ENCODE results near the gene DDX31. TPM values are rescaled to one million over a fixed set of nuclear protein-coding genes. Genes with fewer than 3 reads are reported as not detected.

The DDX31 gene
- total RNA-seq, 2 experiments from 2014 or later: 20.9 to 22.8 TPM

- POLR2A ChIA-PET: interaction anchor here (0.6 to 4.3 kb wide), 8 partner anchors 8 to 99 kb away, joined by 3 to 21 read pairs (median 4); no protein-coding TSS in a partner anchor
- peaks cover 35% of the 10 kb centered on the region for H3K36me3 Mint-ChIP-seq (ENCODE audit: low read depth)
- no peaks in the 10 kb centered on the region for H3K9me3 Mint-ChIP-seq
- CTCF ChIA-PET: interaction anchor here (1.0 to 1.4 kb wide), 5 partner anchors 22 to 472 kb away, joined by 3 to 5 read pairs (median 3); no protein-coding TSS in a partner anchor
- no peak for DNase-seq
- H3K27me3 Mint-ChIP-seq: no peaks in the 10 kb centered on the region
- intact Hi-C loops (cut with micrococcal nuclease): no loop called here
- H3K4me3 Mint-ChIP-seq: peak overlapping the region; percentile 88
- H3K27ac Mint-ChIP-seq: peak overlapping the region; percentile 92
- TF ChIP-seq CTCF (IDR thresholded peaks at IDR 0.05): no peak
- no peak for ATAC-seq
- H3K4me1 Mint-ChIP-seq (ENCODE audit: low read depth): peaks cover 47% of the 10 kb centered on the region
These were observed 2.0 kb upstream of the DDX31 start for GRCh38 chr9:132671620-132672412.

DNA sequence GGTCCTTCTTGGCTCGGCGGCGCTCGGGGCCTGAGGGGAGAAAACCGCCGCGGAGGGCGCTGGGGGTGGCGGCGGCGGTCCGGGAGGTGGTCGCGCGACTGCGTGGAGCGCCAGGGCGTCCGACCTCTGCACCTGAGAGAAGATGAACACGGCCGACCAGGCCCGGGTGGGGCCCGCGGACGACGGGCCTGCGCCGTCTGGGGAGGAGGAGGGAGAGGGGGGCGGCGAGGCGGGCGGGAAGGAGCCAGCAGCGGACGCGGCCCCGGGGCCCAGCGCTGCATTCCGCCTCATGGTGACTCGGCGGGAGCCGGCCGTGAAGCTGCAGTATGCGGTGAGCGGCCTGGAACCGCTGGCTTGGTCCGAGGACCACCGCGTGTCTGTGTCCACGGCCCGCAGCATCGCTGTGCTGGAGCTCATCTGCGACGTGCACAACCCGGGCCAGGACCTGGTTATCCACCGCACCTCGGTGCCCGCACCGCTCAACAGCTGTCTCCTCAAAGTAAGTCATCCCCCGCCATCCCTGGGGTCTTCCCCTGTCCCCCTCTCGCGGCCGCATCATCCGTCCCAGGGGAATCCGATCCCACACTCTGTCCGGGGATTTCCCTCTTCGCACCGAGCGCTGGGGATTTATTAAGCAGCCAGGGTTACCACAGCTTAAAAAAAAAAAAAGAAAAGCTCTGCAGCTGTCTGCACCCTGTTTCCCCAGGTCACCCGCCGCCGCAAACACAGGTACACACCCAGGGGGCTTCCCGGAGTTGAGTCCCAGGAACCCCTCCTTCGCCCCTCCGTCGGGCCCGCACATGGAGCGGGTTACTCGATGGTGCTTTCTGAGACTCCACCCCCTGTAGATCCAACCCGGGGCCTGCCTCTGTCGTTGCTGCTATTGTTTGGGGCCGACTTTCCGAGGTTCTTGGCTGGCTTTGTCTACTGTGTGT lies 941 bp upstream of the DDX31 start, which contains the start of gene GTF3C4:
TSS of gene GTF3C4 (plus strand) at position 8 of the 935 bp plus-strand sequence. CDS start at position 143, 135 bp downstream.
- DNase-seq: peak; percentile 68
- peaks cover 36% of the 10 kb centered on the region for H3K36me3 Mint-ChIP-seq (ENCODE audit: low read depth)
- ChIA-PET CTCF (interaction anchor here (1.1 to 2.1 kb wide), 6 partner anchors 26 to 232 kb away, joined by 3 to 12 read pairs (median 4); no protein-coding TSS in a partner anchor), POLR2A (interaction anchor here (0.6 to 4.3 kb wide), 16 partner anchors 9 to 430 kb away, joined by 3 to 21 read pairs (median 4); no protein-coding TSS in a partner anchor)
- peak; percentile 69 for ATAC-seq
- no peaks in the 10 kb centered on the region for H3K9me3 Mint-ChIP-seq
- peak within 1 kb of the TSS; percentile 92 for H3K27ac Mint-ChIP-seq
- no peak for TF ChIP-seq CTCF (IDR thresholded peaks at IDR 0.05)
- peaks cover 50% of the 10 kb centered on the region for H3K4me1 Mint-ChIP-seq (ENCODE audit: low read depth)
- no peaks in the 10 kb centered on the region for H3K27me3 Mint-ChIP-seq
- intact Hi-C loops (cut with micrococcal nuclease): no loop called here
- H3K4me3 Mint-ChIP-seq: peak within 1 kb of the TSS; percentile 88

DNA sequence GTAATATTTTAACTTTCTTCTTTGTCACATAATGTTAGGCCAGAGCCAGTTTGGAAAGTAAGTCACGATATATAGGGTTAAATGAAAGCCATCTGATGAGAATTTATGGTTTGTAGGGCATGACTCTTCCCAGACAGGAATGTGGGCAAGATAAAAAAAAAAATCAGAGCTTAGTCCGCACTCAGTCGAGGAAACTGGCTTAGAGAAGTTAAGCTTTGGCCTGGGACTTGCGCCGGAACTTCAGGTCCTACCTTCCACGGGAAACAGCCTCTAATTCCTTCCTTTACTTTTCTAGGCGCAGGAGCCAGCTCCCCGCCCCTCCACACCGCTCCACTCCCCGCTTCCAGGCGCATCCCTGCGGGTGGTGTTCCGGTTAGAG lies 475 bp downstream of the DDX31 start:
- DNase-seq (no peak), ATAC-seq (no peak)
- ChIA-PET POLR2A (interaction anchor here (0.6 to 4.3 kb wide), 10 partner anchors 8 to 199 kb away, joined by 3 to 21 read pairs (median 5); no protein-coding TSS in a partner anchor), CTCF (interaction anchor here (1.1 to 2.1 kb wide), 3 partner anchors 25 to 100 kb away, joined by 3 to 12 read pairs (median 5); no protein-coding TSS in a partner anchor)
- Mint-ChIP-seq H3K4me1 (ENCODE audit: low read depth) (peaks cover 42% of the 10 kb centered on the region), H3K9me3 (no peaks in the 10 kb centered on the region), H3K36me3 (ENCODE audit: low read depth) (peaks cover 36% of the 10 kb centered on the region), H3K27me3 (no peaks in the 10 kb centered on the region), H3K4me3 (peak overlapping the region; percentile 88), H3K27ac (peak overlapping the region; percentile 86)
- no peak for TF ChIP-seq CTCF (IDR thresholded peaks at IDR 0.05)
- intact Hi-C loops (cut with micrococcal nuclease): no loop called here

GRCh38 chr9:132663851-132664250 lies 5.9 kb downstream of the DDX31 start:
- Mint-ChIP-seq H3K27me3 (no peaks in the 10 kb centered on the region), H3K27ac (no peak overlapping the region), H3K9me3 (no peaks in the 10 kb centered on the region), H3K4me3 (no peak overlapping the region), H3K36me3 (ENCODE audit: low read depth) (peaks cover 23% of the 10 kb centered on the region), H3K4me1 (ENCODE audit: low read depth) (peaks cover 16% of the 10 kb centered on the region)
- intact Hi-C loops (cut with micrococcal nuclease): no loop called here
- ATAC-seq (no peak), DNase-seq (no peak)
- no peak for TF ChIP-seq CTCF (IDR thresholded peaks at IDR 0.05)
- POLR2A ChIA-PET: no interaction called here
- CTCF ChIA-PET: no interaction called here

Data from activated CD8-positive, alpha-beta T cell treated with anti-CD3 and anti-CD28 coated beads for 36 hours (primary cell).